ENCODE results near the gene ZPR1. TPM values are rescaled to one million over a fixed set of nuclear protein-coding genes. Genes with fewer than 3 reads are reported as not detected.
A peak's percentile ranks its signal among the peaks of the same experiment; 100 is the strongest.
"Not testable (repeated sequence)": the region's sequence is repeated elsewhere in the genome, so short reads cannot be mapped to it uniquely, and the experiment has no call there.

ZPR1 gene
- polyA plus RNA-seq, 1 donor = 41.3 TPM

GRCh38 chr11:116762132-116762531, 25.7 kb downstream of the ZPR1 start:
- no CpG with 5 or more reads among the region's 2 CpGs for WGBS (ENCODE audit: insufficient coverage, low lambda C conversion rate)
- Histone ChIP-seq H3K9me3 (ENCODE audit: control insufficient read depth, low read depth, low read length) (no peaks in the 10 kb centered on the region), H3K36me3 (ENCODE audit: control insufficient read depth, insufficient read depth, low read length) (peaks cover 68% of the 10 kb centered on the region), H3K4me3 (ENCODE audit: low read length) (no peak overlapping the region), H3K27me3 (ENCODE audit: control insufficient read depth, insufficient read depth, low read length) (no peaks in the 10 kb centered on the region), H3K4me1 (ENCODE audit: control insufficient read depth, insufficient read depth, low read length) (no peaks in the 10 kb centered on the region), H3K27ac (ENCODE audit: low read length) (no peak overlapping the region)
- no peak for DNase-seq

GRCh38 chr11:116756044-116756443, 31.8 kb downstream of the ZPR1 start:
- not testable (repeated sequence) for DNase-seq; H3K27me3 ChIP-seq (ENCODE audit: control insufficient read depth, insufficient read depth, low read length); H3K27ac ChIP-seq (ENCODE audit: low read length); H3K4me1 ChIP-seq (ENCODE audit: control insufficient read depth, insufficient read depth, low read length); H3K9me3 ChIP-seq (ENCODE audit: control insufficient read depth, low read depth, low read length); H3K4me3 ChIP-seq (ENCODE audit: low read length)
- no CpG with 5 or more reads among the region's 8 CpGs for WGBS (ENCODE audit: insufficient coverage, low lambda C conversion rate)
- peaks cover 62% of the 10 kb centered on the region for H3K36me3 ChIP-seq (ENCODE audit: control insufficient read depth, insufficient read depth, low read length)

GRCh38 chr11:116750070-116750718, 37.6 kb downstream of the ZPR1 start:
- H3K27me3 ChIP-seq (ENCODE audit: control insufficient read depth, insufficient read depth, low read length) = no peaks in the 10 kb centered on the region
- DNase-seq = no peak
- no peaks in the 10 kb centered on the region for H3K9me3 ChIP-seq (ENCODE audit: control insufficient read depth, low read depth, low read length)
- peaks cover 54% of the 10 kb centered on the region for H3K36me3 ChIP-seq (ENCODE audit: control insufficient read depth, insufficient read depth, low read length)
- no peak overlapping the region for H3K27ac ChIP-seq (ENCODE audit: low read length)
- no peaks in the 10 kb centered on the region for H3K4me1 ChIP-seq (ENCODE audit: control insufficient read depth, insufficient read depth, low read length)
- WGBS (ENCODE audit: insufficient coverage, low lambda C conversion rate) = 100% methylated on average over 1 of the region's 2 CpGs
- no peak overlapping the region for H3K4me3 ChIP-seq (ENCODE audit: low read length)

- WGBS (ENCODE audit: insufficient coverage, low lambda C conversion rate) = no CpG with 5 or more reads among the region's 6 CpGs
- Histone ChIP-seq H3K4me1 (ENCODE audit: control insufficient read depth, insufficient read depth, low read length) (no peaks in the 10 kb centered on the region), H3K27ac (ENCODE audit: low read length) (no peak overlapping the region), H3K4me3 (ENCODE audit: low read length) (no peak overlapping the region), H3K27me3 (ENCODE audit: control insufficient read depth, insufficient read depth, low read length) (no peaks in the 10 kb centered on the region), H3K9me3 (ENCODE audit: control insufficient read depth, low read depth, low read length) (no peaks in the 10 kb centered on the region), H3K36me3 (ENCODE audit: control insufficient read depth, insufficient read depth, low read length) (peaks cover 12% of the 10 kb centered on the region)
- DNase-seq = no peak
Measured at GRCh38 chr11:116742104-116742503, 45.7 kb downstream of the ZPR1 start.

- H3K36me3 ChIP-seq (ENCODE audit: control insufficient read depth, insufficient read depth, low read length) = peaks cover 4% of the 10 kb centered on the region
- no peak for DNase-seq
- H3K27me3 ChIP-seq (ENCODE audit: control insufficient read depth, insufficient read depth, low read length) = no peaks in the 10 kb centered on the region
- no peaks in the 10 kb centered on the region for H3K9me3 ChIP-seq (ENCODE audit: control insufficient read depth, low read depth, low read length)
- no peak overlapping the region for H3K4me3 ChIP-seq (ENCODE audit: low read length)
- H3K27ac ChIP-seq (ENCODE audit: low read length) = no peak overlapping the region
- no CpG with 5 or more reads among the region's 4 CpGs for WGBS (ENCODE audit: insufficient coverage, low lambda C conversion rate)
- no peaks in the 10 kb centered on the region for H3K4me1 ChIP-seq (ENCODE audit: control insufficient read depth, insufficient read depth, low read length)
Measured at GRCh38 chr11:116740741-116741140, 47.1 kb downstream of the ZPR1 start.

- Histone ChIP-seq H3K27ac (ENCODE audit: low read length) (no peak overlapping the region), H3K4me3 (ENCODE audit: low read length) (no peak overlapping the region), H3K4me1 (ENCODE audit: control insufficient read depth, insufficient read depth, low read length) (peaks cover 1% of the 10 kb centered on the region), H3K9me3 (ENCODE audit: control insufficient read depth, low read depth, low read length) (no peaks in the 10 kb centered on the region), H3K36me3 (ENCODE audit: control insufficient read depth, insufficient read depth, low read length) (no peaks in the 10 kb centered on the region), H3K27me3 (ENCODE audit: control insufficient read depth, insufficient read depth, low read length) (no peaks in the 10 kb centered on the region)
- no peak for DNase-seq
- WGBS (ENCODE audit: insufficient coverage, low lambda C conversion rate) = 83% methylated on average over 1 of the region's 2 CpGs
Measured at GRCh38 chr11:116738975-116739374, 48.8 kb downstream of the ZPR1 start.

GRCh38 chr11:116736763-116737162, 51.1 kb downstream of the ZPR1 start:
- no peak for DNase-seq
- no peaks in the 10 kb centered on the region for H3K9me3 ChIP-seq (ENCODE audit: control insufficient read depth, low read depth, low read length)
- WGBS (ENCODE audit: insufficient coverage, low lambda C conversion rate) = 100% methylated on average over 1 of the region's 3 CpGs

GRCh38 chr11:116733969-116734508, 53.8 kb downstream of the ZPR1 start:
- Histone ChIP-seq H3K27ac (ENCODE audit: low read length) (no peak overlapping the region), H3K4me1 (ENCODE audit: control insufficient read depth, insufficient read depth, low read length) (peaks cover 14% of the 10 kb centered on the region), H3K9me3 (ENCODE audit: control insufficient read depth, low read depth, low read length) (no peaks in the 10 kb centered on the region), H3K4me3 (ENCODE audit: low read length) (no peak overlapping the region), H3K36me3 (ENCODE audit: control insufficient read depth, insufficient read depth, low read length) (no peaks in the 10 kb centered on the region), H3K27me3 (ENCODE audit: control insufficient read depth, insufficient read depth, low read length) (peaks cover 14% of the 10 kb centered on the region)
- WGBS (ENCODE audit: insufficient coverage, low lambda C conversion rate) = no CpG with 5 or more reads among the region's 11 CpGs
- DNase-seq = peak in 1 of 2 donors; percentile 52

More at GRCh38 chr11:116736763-116737162, 51.1 kb downstream of the ZPR1 start:
- Histone ChIP-seq H3K4me1 (ENCODE audit: control insufficient read depth, insufficient read depth, low read length) (peaks cover 14% of the 10 kb centered on the region), H3K36me3 (ENCODE audit: control insufficient read depth, insufficient read depth, low read length) (no peaks in the 10 kb centered on the region), H3K4me3 (ENCODE audit: low read length) (no peak overlapping the region), H3K27me3 (ENCODE audit: control insufficient read depth, insufficient read depth, low read length) (peaks cover 2% of the 10 kb centered on the region), H3K27ac (ENCODE audit: low read length) (no peak overlapping the region)

GRCh38 chr11:116733043-116733755, 54.6 kb downstream of the ZPR1 start:
- Histone ChIP-seq H3K27me3 (ENCODE audit: control insufficient read depth, insufficient read depth, low read length) (peaks cover 14% of the 10 kb centered on the region), H3K36me3 (ENCODE audit: control insufficient read depth, insufficient read depth, low read length) (no peaks in the 10 kb centered on the region), H3K9me3 (ENCODE audit: control insufficient read depth, low read depth, low read length) (no peaks in the 10 kb centered on the region), H3K27ac (ENCODE audit: low read length) (no peak overlapping the region), H3K4me3 (ENCODE audit: low read length) (no peak overlapping the region), H3K4me1 (ENCODE audit: control insufficient read depth, insufficient read depth, low read length) (peaks cover 14% of the 10 kb centered on the region)
- no peak for DNase-seq
- no CpG with 5 or more reads among the region's 10 CpGs for WGBS (ENCODE audit: insufficient coverage, low lambda C conversion rate)

GRCh38 chr11:116732271-116733042, 55.4 kb downstream of the ZPR1 start:
- WGBS (ENCODE audit: insufficient coverage, low lambda C conversion rate) = 0% methylated on average over 5 of the region's 25 CpGs
- DNase-seq = peak; percentile 57 to 60
- no peak overlapping the region for H3K4me3 ChIP-seq (ENCODE audit: low read length)
- H3K36me3 ChIP-seq (ENCODE audit: control insufficient read depth, insufficient read depth, low read length) = no peaks in the 10 kb centered on the region
- H3K4me1 ChIP-seq (ENCODE audit: control insufficient read depth, insufficient read depth, low read length) = peaks cover 14% of the 10 kb centered on the region
- H3K9me3 ChIP-seq (ENCODE audit: control insufficient read depth, low read depth, low read length) = no peaks in the 10 kb centered on the region
- peaks cover 16% of the 10 kb centered on the region for H3K27me3 ChIP-seq (ENCODE audit: control insufficient read depth, insufficient read depth, low read length)
- H3K27ac ChIP-seq (ENCODE audit: low read length) = no peak overlapping the region
